Stomach (tissue), 9 donors: ENCODE data around the gene HTR2A. TPM values are rescaled to one million over a fixed set of nuclear protein-coding genes. Genes with fewer than 3 reads are reported as not detected.
"Not testable (repeated sequence)": the region's sequence is repeated elsewhere in the genome, so short reads cannot be mapped to it uniquely, and the experiment has no call there.

Source experiments
- DNase-seq, 2 donors: peaks; one replicate each; pipeline versions ENCODE4 v3.0.0 to v3.0.0-alpha.2; 2013 to 2019
- H3K27ac ChIP-seq, 5 donors: fragments of 200-600 bp in 4 of 5; sonication (generic) in 4 of 5; one replicate each; pipeline ENCODE4 v1.5.1; 2013 to 2019; ENCODE audit warnings: mild to moderate bottlenecking in 1 of 5, moderate library complexity in 1 of 5
- H3K27me3 ChIP-seq, 3 donors: fragments of 200-600 bp; sonication (generic); one replicate each; pipeline ENCODE4 v1.5.1; 2017 to 2019; ENCODE audit warnings: mixed run types in 1 of 3
- H3K36me3 ChIP-seq, 4 donors: fragments of 200-600 bp; sonication (generic); 1 replicate in 3 of 4; 2 replicates in 1 of 4; pipeline ENCODE4 v1.5.1; 2016 to 2019
- H3K4me1 ChIP-seq, 4 donors: fragments of 200-600 bp; sonication (generic); one replicate each; pipeline ENCODE4 v1.5.1; 2016 to 2019
- H3K4me3 ChIP-seq, 4 donors: fragments of 200-600 bp; sonication (generic) in 3 of 4; one replicate each; pipeline ENCODE4 v1.5.1; 2016 to 2019; ENCODE audit warnings: mild to moderate bottlenecking in 1 of 4
- H3K9me3 ChIP-seq, 4 donors: fragments of 200-600 bp; sonication (generic); one replicate each; pipeline ENCODE4 v1.5.1; 2016 to 2019
- EP300 ChIP-seq: sonication (generic); formaldehyde crosslinking; IDR thresholded peaks from one replicate; pipeline ENCODE4 v1.6.1; 2017; ENCODE audit warnings: antibody characterized with exemption
- POLR2A ChIP-seq, 4 donors: fragments of 450-650 bp; IDR thresholded peaks; one replicate each; pipeline ENCODE4 v1.6.1; 2016; ENCODE audit warnings: antibody characterized with exemption in 4 of 4, control low read depth in 2 of 4, mild to moderate bottlenecking in 1 of 4, moderate library complexity in 1 of 4
- POLR2AphosphoS5 ChIP-seq, 3 donors: sonication (generic); formaldehyde crosslinking; IDR thresholded peaks; one replicate each; pipeline ENCODE4 v1.6.1; 2016; ENCODE audit warnings: antibody characterized with exemption in 3 of 3
- WGBS, 5 donors: extraction: QIAGEN DNeasy Blood & Tissue Kit in 3 of 5; methylation state at CpG; one replicate each; pipeline versions ENCODE4 v1.1.5 to v1.1.7; 2013 to 2018; 5-methylcytosine and 5-hydroxymethylcytosine counted together
- intact Hi-C: fragments of 100-400 bp; cut with DNase I; formaldehyde crosslinking; loops from one replicate; pipeline ENCODE4 v1.15.1; 2023; ENCODE audit warnings: low total_unique reads
- polyA plus RNA-seq, 3 donors: library from polyadenylated mRNA; stranded (reverse); fragments of 200-250 nt; gene quantifications; one replicate each; pipeline ENCODE4 v1.2.3, GENCODE V29; 2013
- total RNA-seq, 5 donors: library from RNA; depleted of rRNA; stranded (reverse); fragments of >200 nt; gene quantifications; one replicate each; pipeline versions ENCODE4 v1.1.0 to v1.2.3, GENCODE V29; 2014 to 2016
- TF ChIP-seq, protein P1 (sequence below), 7 experiments: fragments of 450-650 bp in 4 of 7; fragments of 200-600 bp in 3 of 7; sonication (generic) in 3 of 7; IDR thresholded peaks; one replicate each; pipeline ENCODE4 v1.5.1; 2016 to 2019; ENCODE audit warnings: antibody characterized with exemption in 7 of 7, control low read depth in 2 of 7, mild to moderate bottlenecking in 1 of 7
- donor health status: healthy with polysubstance abuse.
- donor health status: Bipolar disorder and iron deficiency.
- donor health status: healthy.

Gene HTR2A
- total and polyA plus RNA-seq, 8 donors = 0.33 to 1.8 (median 0.87) TPM; not detected in 3

DNA sequence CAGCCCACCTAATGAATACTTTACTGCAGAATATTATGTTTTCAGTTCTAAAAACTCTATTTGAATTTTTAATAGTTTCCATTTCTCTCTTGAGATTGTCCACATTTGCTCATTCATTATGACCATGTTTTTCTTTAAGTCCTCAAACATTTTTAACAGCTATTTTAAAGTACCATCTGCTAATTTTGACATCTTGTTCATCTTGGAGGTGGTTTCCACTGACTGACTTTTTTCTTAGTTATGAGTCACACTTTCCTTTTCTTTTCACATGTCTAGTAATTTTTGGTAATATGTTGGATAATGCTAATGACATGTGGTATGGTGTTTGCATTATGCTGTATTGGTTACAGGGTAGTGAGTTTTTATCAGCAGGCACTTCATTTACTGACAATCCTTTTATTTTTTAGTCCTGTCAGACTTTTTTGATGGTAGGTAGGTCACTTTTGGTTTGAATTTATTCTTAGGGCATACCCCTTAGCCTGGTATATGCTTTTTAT lies 84.5 kb downstream of the HTR2A start:
- Histone ChIP-seq H3K27me3 (no peaks in the 10 kb centered on the region), H3K27ac (no peak overlapping the region), H3K4me3 (no peak overlapping the region), H3K36me3 (no peaks in the 10 kb centered on the region), H3K4me1 (no peaks in the 10 kb centered on the region), H3K9me3 (peaks cover 3 to 18% (median 13%) of the 10 kb centered on the region in 4 donors)
- intact Hi-C loops = no loop called here
- DNase-seq = no peak
- no peak for TF ChIP-seq POLR2AphosphoS5 (IDR thresholded peaks at IDR 0.05)

DNA sequence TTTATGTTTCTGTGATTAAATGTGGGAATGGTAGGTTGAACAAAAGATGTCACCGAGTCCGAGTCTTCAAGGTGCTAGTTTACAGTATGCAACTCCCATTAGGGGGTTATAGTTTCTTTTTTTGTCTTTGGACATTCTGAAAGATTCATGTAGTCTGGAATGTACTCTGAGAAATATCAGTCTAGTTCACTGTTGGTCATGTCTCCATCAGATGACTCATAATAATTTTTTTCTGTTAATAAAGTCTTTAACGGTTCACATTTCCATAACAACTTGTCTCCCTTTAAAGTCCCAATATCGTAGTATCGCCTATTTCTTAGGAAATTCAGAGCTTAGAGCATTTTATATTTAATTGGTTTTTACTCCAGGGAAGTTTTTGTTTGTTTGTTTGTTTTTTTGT lies 86.4 kb downstream of the HTR2A start:
- no peak overlapping the region for H3K4me3 ChIP-seq
- H3K36me3 ChIP-seq = no peaks in the 10 kb centered on the region
- TF ChIP-seq POLR2A (IDR thresholded peaks at IDR 0.05) = no peak
- no peak for TF ChIP-seq POLR2AphosphoS5 (IDR thresholded peaks at IDR 0.05)
- TF ChIP-seq EP300 = no peak
- DNase-seq = no peak
- peaks cover 3 to 18% (median 13%) of the 10 kb centered on the region in 4 donors for H3K9me3 ChIP-seq
- H3K27me3 ChIP-seq = no peaks in the 10 kb centered on the region
- WGBS, 5 donors = 89 to 96% (median 92%) methylated on average over 5 of the region's 5 CpGs
- no peaks in the 10 kb centered on the region for H3K4me1 ChIP-seq
- intact Hi-C loops = no loop called here
- no peak overlapping the region for H3K27ac ChIP-seq

DNA sequence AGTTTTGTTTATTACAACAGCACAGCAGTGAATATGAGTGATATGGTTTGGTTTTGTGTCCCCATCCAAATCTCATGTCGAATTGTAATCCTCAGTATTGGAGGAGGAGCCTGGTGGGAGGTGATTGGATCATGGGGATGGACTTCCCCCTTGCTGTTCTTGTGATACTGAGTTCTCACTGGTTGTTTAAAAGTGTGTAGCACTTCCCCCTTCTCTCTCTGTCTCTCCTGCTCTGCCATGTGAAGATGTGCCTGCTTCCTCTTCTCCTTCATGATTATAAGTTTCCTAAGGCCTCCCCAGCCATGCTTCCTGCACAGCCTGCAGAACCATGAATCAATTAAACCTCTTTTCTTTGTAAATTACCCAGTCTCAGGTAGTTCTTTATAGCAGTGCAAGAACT lies 91.9 kb downstream of the HTR2A start:
- H3K36me3 ChIP-seq, H3K27me3 ChIP-seq, H3K4me3 ChIP-seq, DNase-seq, intact Hi-C loops, H3K27ac ChIP-seq, H3K9me3 ChIP-seq, H3K4me1 ChIP-seq: not testable (repeated sequence)
- WGBS, 5 donors = 54 to 87% (median 72%) methylated on average over 1 of the region's 1 CpG

DNA sequence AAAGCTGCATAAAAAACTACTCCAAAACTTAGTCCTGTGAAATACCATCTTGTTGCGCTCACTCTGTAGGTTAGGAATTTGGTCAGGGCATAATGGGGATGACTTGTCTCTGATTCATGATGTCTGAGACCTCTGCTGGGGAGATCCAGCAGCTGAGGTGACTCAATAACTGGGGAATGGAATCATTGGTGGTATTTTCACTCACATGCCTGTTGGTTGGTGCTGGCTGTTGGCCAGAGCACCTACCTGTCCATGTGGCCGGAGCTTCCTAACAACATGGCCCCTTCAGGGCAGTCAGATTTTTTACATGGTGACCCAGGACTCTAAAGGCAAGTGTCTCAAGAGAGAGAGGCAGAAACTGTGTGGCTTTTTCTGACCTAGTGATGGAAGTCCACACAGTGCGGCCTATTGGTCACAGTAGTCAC lies 92.5 kb downstream of the HTR2A start:
- Histone ChIP-seq H3K4me3 (no peak overlapping the region), H3K4me1 (no peaks in the 10 kb centered on the region), H3K27ac (no peak overlapping the region), H3K36me3 (no peaks in the 10 kb centered on the region), H3K27me3 (no peaks in the 10 kb centered on the region), H3K9me3 (no peaks in the 10 kb centered on the region)
- intact Hi-C loops = no loop called here
- no peak for TF ChIP-seq POLR2AphosphoS5 (IDR thresholded peaks at IDR 0.05)
- no peak for TF ChIP-seq POLR2A (IDR thresholded peaks at IDR 0.05)
- no peak for TF ChIP-seq EP300
- TF ChIP-seq, protein P1, sequence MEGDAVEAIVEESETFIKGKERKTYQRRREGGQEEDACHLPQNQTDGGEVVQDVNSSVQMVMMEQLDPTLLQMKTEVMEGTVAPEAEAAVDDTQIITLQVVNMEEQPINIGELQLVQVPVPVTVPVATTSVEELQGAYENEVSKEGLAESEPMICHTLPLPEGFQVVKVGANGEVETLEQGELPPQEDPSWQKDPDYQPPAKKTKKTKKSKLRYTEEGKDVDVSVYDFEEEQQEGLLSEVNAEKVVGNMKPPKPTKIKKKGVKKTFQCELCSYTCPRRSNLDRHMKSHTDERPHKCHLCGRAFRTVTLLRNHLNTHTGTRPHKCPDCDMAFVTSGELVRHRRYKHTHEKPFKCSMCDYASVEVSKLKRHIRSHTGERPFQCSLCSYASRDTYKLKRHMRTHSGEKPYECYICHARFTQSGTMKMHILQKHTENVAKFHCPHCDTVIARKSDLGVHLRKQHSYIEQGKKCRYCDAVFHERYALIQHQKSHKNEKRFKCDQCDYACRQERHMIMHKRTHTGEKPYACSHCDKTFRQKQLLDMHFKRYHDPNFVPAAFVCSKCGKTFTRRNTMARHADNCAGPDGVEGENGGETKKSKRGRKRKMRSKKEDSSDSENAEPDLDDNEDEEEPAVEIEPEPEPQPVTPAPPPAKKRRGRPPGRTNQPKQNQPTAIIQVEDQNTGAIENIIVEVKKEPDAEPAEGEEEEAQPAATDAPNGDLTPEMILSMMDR (IDR thresholded peaks at IDR 0.05) = no peak
- DNase-seq = no peak
- 93 to 98% (median 96%) methylated on average over 2 to 3 of the region's 3 CpGs for WGBS, 5 donors

DNA sequence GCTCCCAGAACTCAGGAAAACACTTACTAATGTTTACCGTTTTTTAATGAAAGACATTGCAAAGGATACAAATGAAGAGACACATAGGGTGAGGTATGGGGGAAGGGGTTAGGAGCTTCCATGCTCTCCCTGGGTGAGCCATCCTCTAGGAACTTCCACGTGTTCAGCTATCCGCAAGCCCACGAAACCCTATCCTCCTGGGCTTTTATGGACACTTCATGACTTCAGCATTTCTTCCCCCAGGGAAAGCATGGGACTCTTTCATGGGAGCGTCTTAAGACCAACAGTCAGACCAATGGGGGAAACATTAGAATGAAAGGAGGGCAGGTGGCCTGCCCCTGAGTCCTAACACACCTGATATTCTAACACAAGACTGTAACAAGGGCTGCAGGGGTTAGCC lies 93.3 kb downstream of the HTR2A start:
- no peaks in the 10 kb centered on the region for H3K27me3 ChIP-seq
- no peak overlapping the region for H3K27ac ChIP-seq
- H3K4me1 ChIP-seq = no peaks in the 10 kb centered on the region
- 89 to 95% (median 92%) methylated on average over 5 of the region's 5 CpGs for WGBS, 5 donors
- TF ChIP-seq, protein P1 (IDR thresholded peaks at IDR 0.05) = no peak
- TF ChIP-seq EP300 = no peak
- TF ChIP-seq POLR2A (IDR thresholded peaks at IDR 0.05) = no peak
- TF ChIP-seq POLR2AphosphoS5 (IDR thresholded peaks at IDR 0.05) = no peak
- H3K36me3 ChIP-seq = no peaks in the 10 kb centered on the region
- H3K9me3 ChIP-seq = no peaks in the 10 kb centered on the region
- H3K4me3 ChIP-seq = no peak overlapping the region
- intact Hi-C loops = no loop called here
- DNase-seq = no peak

DNA sequence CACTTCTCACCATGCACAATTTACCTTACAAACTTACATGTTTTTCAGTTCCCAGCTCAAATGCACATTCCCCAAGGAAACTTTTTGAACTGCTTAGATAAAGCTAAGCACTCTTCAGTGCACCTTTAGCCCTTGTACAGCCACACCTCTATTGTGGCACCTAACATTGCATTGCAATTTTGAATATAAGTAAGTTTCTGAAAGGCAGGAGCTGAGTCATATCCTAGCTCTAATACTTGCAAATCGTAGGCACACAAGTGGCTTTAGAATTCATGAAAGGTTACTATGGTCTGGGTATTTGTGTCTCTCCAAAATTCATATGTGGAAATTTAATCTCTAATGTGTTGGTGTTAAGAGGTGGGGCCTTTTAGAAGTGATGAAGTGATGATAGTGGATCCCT lies 95.0 kb downstream of the HTR2A start:
- no peaks in the 10 kb centered on the region for H3K36me3 ChIP-seq
- WGBS, 5 donors = 43 to 56% (median 51%) methylated on average over 1 of the region's 1 CpG
- no peaks in the 10 kb centered on the region for H3K9me3 ChIP-seq
- H3K27me3 ChIP-seq = no peaks in the 10 kb centered on the region
- no peak for TF ChIP-seq EP300
- TF ChIP-seq, protein P1 (IDR thresholded peaks at IDR 0.05) = no peak
- no peak overlapping the region for H3K27ac ChIP-seq
- DNase-seq = no peak
- H3K4me1 ChIP-seq = peaks cover 0 to 11% (median 5%) of the 10 kb centered on the region in 4 donors
- H3K4me3 ChIP-seq = no peak overlapping the region
- intact Hi-C loops = no loop called here
